T-helper 1 cell treated with Interleukin-12 subunit alpha and Interleukin-12 subunit beta and Interleukin-4 antibody, amounts not matched to agents 30 ng/mL and 1 ng/mL, for 36 hours (primary cell): ENCODE measurements around the gene CRY2. TPM values are rescaled to one million over a fixed set of nuclear protein-coding genes. Genes with fewer than 3 reads are reported as not detected.

Experiments
- intact Hi-C: fragments of 100-400 bp; cut with micrococcal nuclease; formaldehyde crosslinking; loops from one replicate; pipeline ENCODE4 v1.15.1; 2024
- total RNA-seq: library from RNA; stranded (reverse); gene quantifications from 2 replicates; pipeline ENCODE4 v1.2.3, GENCODE V29; 2022

CRY2 gene
- total RNA-seq = 24.0 and 27.9 TPM in 2 replicates

GRCh38 chr11:45846974-45847910 lies at the start of gene CRY2:
Gene CRY2 (plus strand): TSS chr11:45847475. CDS start chr11:45847491, 16 bp downstream.
- intact Hi-C loops = loop anchor here (1.0 to 10.0 kb wide), 12 partner anchors 38 to 1795 kb away; partner anchors contain the start of genes AMBRA1, CD82, DGKZ and MAPK8IP1

GRCh38 chr11:45798793-45799441 lies 48.4 kb upstream of the CRY2 start:
- intact Hi-C loops = no loop called here

GRCh38 chr11:45799562-45799961 lies 47.7 kb upstream of the CRY2 start:
- intact Hi-C loops = no loop called here

GRCh38 chr11:45800261-45800660 lies 47.0 kb upstream of the CRY2 start:
- intact Hi-C loops = loop anchor here (5.0 to 10.0 kb wide), 4 partner anchors 317 to 1735 kb away; partner anchors contain the start of genes ACCS and EXT2

- intact Hi-C loops = loop anchor here (5.0 to 10.0 kb wide), 4 partner anchors 315 to 1737 kb away; partner anchors contain the start of genes ACCS and EXT2
Measured at GRCh38 chr11:45801723-45802315, 45.5 kb upstream of the CRY2 start.

- intact Hi-C loops = loop anchor here (5.0 to 10.0 kb wide), 4 partner anchors 315 to 1738 kb away; partner anchors contain the start of genes ACCS and EXT2
Measured at GRCh38 chr11:45802531-45803317, 44.6 kb upstream of the CRY2 start.

- intact Hi-C loops = loop anchor here (1.0 to 10.0 kb wide), 6 partner anchors 313 to 1739 kb away; partner anchors contain the start of genes ACCS and EXT2
Measured at GRCh38 chr11:45803971-45804760, 43.1 kb upstream of the CRY2 start.

GRCh38 chr11:45804761-45805304 lies 42.4 kb upstream of the CRY2 start, which contains the start of gene SLC35C1:
Gene SLC35C1 (plus strand): TSS chr11:45805149. CDS start chr11:45805802, 653 bp downstream.
- intact Hi-C loops = loop anchor here (1.0 to 10.0 kb wide), 15 partner anchors 29 to 1740 kb away; partner anchors contain the start of genes ACCS, ATG13, CD82 and CRY2

- intact Hi-C loops = loop anchor here (1.0 to 10.0 kb wide), 12 partner anchors 29 to 1741 kb away; partner anchors contain the start of genes ACCS, ATG13, CD82 and CRY2
Measured at GRCh38 chr11:45805305-45806071, 41.8 kb upstream of the CRY2 start.

- intact Hi-C loops = loop anchor here (10.0 kb wide), 2 partner anchors 1712 to 1742 kb away; partner anchors contain the start of genes ACCS and EXT2
Measured at GRCh38 chr11:45806072-45806933, 41.0 kb upstream of the CRY2 start.

- intact Hi-C loops = loop anchor here (10.0 kb wide), 2 partner anchors 1712 to 1742 kb away; partner anchors contain the start of genes ACCS and EXT2
Measured at GRCh38 chr11:45806937-45807791, 40.1 kb upstream of the CRY2 start.

- intact Hi-C loops = loop anchor here (10.0 kb wide), 2 partner anchors 1713 to 1743 kb away; partner anchors contain the start of genes ACCS and EXT2
Measured at GRCh38 chr11:45807792-45808238, 39.5 kb upstream of the CRY2 start.

- intact Hi-C loops = loop anchor here (10.0 kb wide), 2 partner anchors 1714 to 1744 kb away; partner anchors contain the start of genes ACCS and EXT2
Measured at GRCh38 chr11:45808427-45808826, 38.8 kb upstream of the CRY2 start.

- intact Hi-C loops = loop anchor here (10.0 kb wide), 2 partner anchors 1715 to 1745 kb away; partner anchors contain the start of genes ACCS and EXT2
Measured at GRCh38 chr11:45809456-45810395, 37.5 kb upstream of the CRY2 start.
